Hepatocyte (in vitro differentiated cells): ENCODE measurements around the gene REN.

Experiments
- CTCF ChIP-seq: fragments of 200-600 bp; sonication (generic); IDR thresholded peaks from 2 replicates; pipeline ENCODE4 v1.5.1; 2016; ENCODE audit warnings: antibody characterized with exemption, mild to moderate bottlenecking; ENCODE audit not compliant: poor library complexity
- EZH2 ChIP-seq: fragments of 200-600 bp; sonication (generic); IDR thresholded peaks from 2 replicates; pipeline ENCODE4 v1.6.1; 2016; ENCODE audit warnings: antibody characterized with exemption, mild to moderate bottlenecking, borderline replicate concordance

- TF ChIP-seq CTCF = no peak
- TF ChIP-seq EZH2 = no peak
Observed at GRCh38 chr1:204192589-204193352, 26.6 kb upstream of the REN start.
